Loucy (cell line): ENCODE measurements around the gene HOXA9.

Source experiments
- CTCF ChIP-seq: fragments of 200-600 bp; sonication (generic); conservative IDR thresholded peaks from 2 replicates; pipeline ENCODE4 v1.5.1; 2014; ENCODE audit warnings: mild to moderate bottlenecking, antibody characterized with exemption, low read length
- EZH2phosphoT487 ChIP-seq: fragments of 200-600 bp; IDR thresholded peaks from 2 replicates; pipeline ENCODE4 v1.6.1; 2018; ENCODE audit warnings: antibody characterized with exemption, mild to moderate bottlenecking, moderate library complexity, borderline replicate concordance

- no peak for TF ChIP-seq CTCF
- TF ChIP-seq EZH2phosphoT487 = no peak
These were observed 11.8 kb downstream of the HOXA9 start for GRCh38 chr7:27153526-27153925.
